Measurements from ENCODE around the gene NUDT1. TPM values are rescaled to one million over a fixed set of nuclear protein-coding genes. Genes with fewer than 3 reads are reported as not detected.

NUDT1 gene
- total and polyA plus RNA-seq, 5 donors, result 10.6 to 20.7 (median 16.8) TPM

- peak overlapping the region; percentile 89 for H3K27ac ChIP-seq (ENCODE audit: low read length)
- peak; percentile 42 to 61 for ATAC-seq
- 76% methylated on average over 9 of the region's 9 CpGs for WGBS
- peaks cover 4% of the 10 kb centered on the region for H3K4me1 ChIP-seq (ENCODE audit: control insufficient read depth, insufficient read depth, low read length)
- intact Hi-C loops (cut with DNase I), result loop anchor here in 2 of 4 donors (10.0 kb wide), 2 partner anchors 570 to 640 kb away; partner anchors contain the start of gene PSMG3 (in 1 of the 2)
- no peaks in the 10 kb centered on the region for H3K27me3 ChIP-seq (ENCODE audit: control insufficient read depth, insufficient read depth)
- no peaks in the 10 kb centered on the region for H3K9me3 ChIP-seq (ENCODE audit: control insufficient read depth, low read length)
- DNase-seq, result peak in 2 of 3 donors; percentile 31 to 57
- no peak overlapping the region for H3K4me3 ChIP-seq (ENCODE audit: low read length)
These were observed 27.4 kb upstream of the NUDT1 start for GRCh38 chr7:2214636-2215035.

GRCh38 chr7:2215851-2216250 lies 26.2 kb upstream of the NUDT1 start:
- Histone ChIP-seq H3K4me1 (ENCODE audit: control insufficient read depth, insufficient read depth, low read length) (peaks cover 4% of the 10 kb centered on the region), H3K27me3 (ENCODE audit: control insufficient read depth, insufficient read depth) (no peaks in the 10 kb centered on the region), H3K27ac (ENCODE audit: low read length) (no peak overlapping the region), H3K9me3 (ENCODE audit: control insufficient read depth, low read length) (no peaks in the 10 kb centered on the region), H3K4me3 (ENCODE audit: low read length) (no peak overlapping the region)
- DNase-seq, result peak in 2 of 3 donors; percentile 5 to 43
- 94% methylated on average over 17 of the region's 17 CpGs for WGBS
- no peak for ATAC-seq
- intact Hi-C loops (cut with DNase I), result loop anchor here in 2 of 4 donors (10.0 kb wide), 2 partner anchors 571 to 641 kb away; partner anchors contain the start of gene PSMG3 (in 1 of the 2)

- no peak overlapping the region for H3K27ac ChIP-seq (ENCODE audit: low read length)
- DNase-seq, result peak in 2 of 3 donors; percentile 9 to 32
- H3K9me3 ChIP-seq (ENCODE audit: control insufficient read depth, low read length), result no peaks in the 10 kb centered on the region
- H3K4me3 ChIP-seq (ENCODE audit: low read length), result no peak overlapping the region
- H3K27me3 ChIP-seq (ENCODE audit: control insufficient read depth, insufficient read depth), result no peaks in the 10 kb centered on the region
- intact Hi-C loops (cut with DNase I), result loop anchor here in 2 of 4 donors (10.0 kb wide), 2 partner anchors 572 to 642 kb away; partner anchors contain the start of gene PSMG3 (in 1 of the 2)
- ATAC-seq, result no peak
- peaks cover 4% of the 10 kb centered on the region for H3K4me1 ChIP-seq (ENCODE audit: control insufficient read depth, insufficient read depth, low read length)
- 84% methylated on average over 10 of the region's 10 CpGs for WGBS
These were observed 24.8 kb upstream of the NUDT1 start for GRCh38 chr7:2217206-2217605.

GRCh38 chr7:2217716-2218443 lies 24.1 kb upstream of the NUDT1 start:
- H3K9me3 ChIP-seq (ENCODE audit: control insufficient read depth, low read length), result no peaks in the 10 kb centered on the region
- DNase-seq (peak in 2 of 3 donors; percentile 28 to 38), ATAC-seq (no peak)
- no peaks in the 10 kb centered on the region for H3K27me3 ChIP-seq (ENCODE audit: control insufficient read depth, insufficient read depth)
- peaks cover 4% of the 10 kb centered on the region for H3K4me1 ChIP-seq (ENCODE audit: control insufficient read depth, insufficient read depth, low read length)
- no peak overlapping the region for H3K4me3 ChIP-seq (ENCODE audit: low read length)
- H3K27ac ChIP-seq (ENCODE audit: low read length), result no peak overlapping the region
- WGBS, result 88% methylated on average over 19 of the region's 19 CpGs
- intact Hi-C loops (cut with DNase I), result loop anchor here in 2 of 4 donors (10.0 kb wide), 2 partner anchors 573 to 643 kb away; partner anchors contain the start of gene PSMG3 (in 1 of the 2)

GRCh38 chr7:2218444-2218785 lies 23.6 kb upstream of the NUDT1 start:
- Histone ChIP-seq H3K27me3 (ENCODE audit: control insufficient read depth, insufficient read depth) (no peaks in the 10 kb centered on the region), H3K27ac (ENCODE audit: low read length) (no peak overlapping the region), H3K4me1 (ENCODE audit: control insufficient read depth, insufficient read depth, low read length) (peaks cover 4% of the 10 kb centered on the region), H3K4me3 (ENCODE audit: low read length) (no peak overlapping the region), H3K9me3 (ENCODE audit: control insufficient read depth, low read length) (no peaks in the 10 kb centered on the region)
- DNase-seq (peak in 2 of 3 donors; percentile 37 to 48), ATAC-seq (no peak)
- intact Hi-C loops (cut with DNase I), result loop anchor here in 2 of 4 donors (10.0 kb wide), 2 partner anchors 574 to 644 kb away; partner anchors contain the start of gene PSMG3 (in 1 of the 2)
- WGBS, result 91% methylated on average over 9 of the region's 9 CpGs

GRCh38 chr7:2219136-2219535 lies 22.9 kb upstream of the NUDT1 start:
- ATAC-seq (no peak), DNase-seq (peak in 2 of 3 donors; percentile 35 to 52)
- Histone ChIP-seq H3K27me3 (ENCODE audit: control insufficient read depth, insufficient read depth) (no peaks in the 10 kb centered on the region), H3K4me1 (ENCODE audit: control insufficient read depth, insufficient read depth, low read length) (peaks cover 4% of the 10 kb centered on the region), H3K27ac (ENCODE audit: low read length) (no peak overlapping the region), H3K9me3 (ENCODE audit: control insufficient read depth, low read length) (no peaks in the 10 kb centered on the region), H3K4me3 (ENCODE audit: low read length) (no peak overlapping the region)
- intact Hi-C loops (cut with DNase I), result loop anchor here in 2 of 4 donors (10.0 kb wide), 2 partner anchors 574 to 644 kb away; partner anchors contain the start of gene PSMG3 (in 1 of the 2)
- 91% methylated on average over 15 of the region's 15 CpGs for WGBS

GRCh38 chr7:2219606-2220005 lies 22.4 kb upstream of the NUDT1 start:
- Histone ChIP-seq H3K4me3 (ENCODE audit: low read length) (no peak overlapping the region), H3K9me3 (ENCODE audit: control insufficient read depth, low read length) (no peaks in the 10 kb centered on the region), H3K27ac (ENCODE audit: low read length) (no peak overlapping the region), H3K4me1 (ENCODE audit: control insufficient read depth, insufficient read depth, low read length) (no peaks in the 10 kb centered on the region), H3K27me3 (ENCODE audit: control insufficient read depth, insufficient read depth) (no peaks in the 10 kb centered on the region)
- DNase-seq (peak in 1 of 3 donors; percentile 27), ATAC-seq (no peak)
- 94% methylated on average over 8 of the region's 8 CpGs for WGBS
- intact Hi-C loops (cut with DNase I), result loop anchor here in 2 of 4 donors (10.0 kb wide), 2 partner anchors 575 to 645 kb away; partner anchors contain the start of gene PSMG3 (in 1 of the 2)

GRCh38 chr7:2220030-2220429 lies 22.0 kb upstream of the NUDT1 start:
- Histone ChIP-seq H3K4me1 (ENCODE audit: control insufficient read depth, insufficient read depth, low read length) (no peaks in the 10 kb centered on the region), H3K9me3 (ENCODE audit: control insufficient read depth, low read length) (no peaks in the 10 kb centered on the region), H3K27me3 (ENCODE audit: control insufficient read depth, insufficient read depth) (no peaks in the 10 kb centered on the region), H3K27ac (ENCODE audit: low read length) (no peak overlapping the region), H3K4me3 (ENCODE audit: low read length) (no peak overlapping the region)
- intact Hi-C loops (cut with DNase I), result no loop called here
- WGBS, result 94% methylated on average over 19 of the region's 19 CpGs
- ATAC-seq (no peak), DNase-seq (peak in 1 of 3 donors; percentile 15)

- no peak for DNase-seq
- H3K4me1 ChIP-seq (ENCODE audit: control insufficient read depth, insufficient read depth, low read length), result no peaks in the 10 kb centered on the region
- 92% methylated on average over 16 of the region's 16 CpGs for WGBS
- intact Hi-C loops (cut with DNase I), result no loop called here
- H3K9me3 ChIP-seq (ENCODE audit: control insufficient read depth, low read length), result no peaks in the 10 kb centered on the region
- ATAC-seq, result no peak
- H3K27me3 ChIP-seq (ENCODE audit: control insufficient read depth, insufficient read depth), result no peaks in the 10 kb centered on the region
- no peak overlapping the region for H3K4me3 ChIP-seq (ENCODE audit: low read length)
- H3K27ac ChIP-seq (ENCODE audit: low read length), result no peak overlapping the region
These were observed 21.5 kb upstream of the NUDT1 start for GRCh38 chr7:2220506-2220905.

GRCh38 chr7:2220954-2221353 lies 21.1 kb upstream of the NUDT1 start:
- Histone ChIP-seq H3K9me3 (ENCODE audit: control insufficient read depth, low read length) (no peaks in the 10 kb centered on the region), H3K4me3 (ENCODE audit: low read length) (no peak overlapping the region), H3K4me1 (ENCODE audit: control insufficient read depth, insufficient read depth, low read length) (no peaks in the 10 kb centered on the region), H3K27me3 (ENCODE audit: control insufficient read depth, insufficient read depth) (no peaks in the 10 kb centered on the region), H3K27ac (ENCODE audit: low read length) (no peak overlapping the region)
- intact Hi-C loops (cut with DNase I), result no loop called here
- ATAC-seq (no peak), DNase-seq (no peak)
- 88% methylated on average over 17 of the region's 17 CpGs for WGBS

GRCh38 chr7:2222516-2222915 lies 19.5 kb upstream of the NUDT1 start:
- H3K27ac ChIP-seq (ENCODE audit: low read length), result no peak overlapping the region
- H3K9me3 ChIP-seq (ENCODE audit: control insufficient read depth, low read length), result no peaks in the 10 kb centered on the region
- no peak overlapping the region for H3K4me3 ChIP-seq (ENCODE audit: low read length)
- DNase-seq (no peak), ATAC-seq (no peak)
- no peaks in the 10 kb centered on the region for H3K4me1 ChIP-seq (ENCODE audit: control insufficient read depth, insufficient read depth, low read length)
- intact Hi-C loops (cut with DNase I), result no loop called here
- 93% methylated on average over 22 of the region's 22 CpGs for WGBS
- H3K27me3 ChIP-seq (ENCODE audit: control insufficient read depth, insufficient read depth), result no peaks in the 10 kb centered on the region

Measured in right cardiac atrium (tissue), 5 donors.